Measurements from ENCODE around the gene MT1A. TPM values are rescaled to one million over a fixed set of nuclear protein-coding genes. Genes with fewer than 3 reads are reported as not detected.

The MT1A gene
- total and polyA plus RNA-seq, 2 of the 8 experiments (the other 6 are each of a cell fraction or from before 2014, with no cell fraction given), result not detected

- Histone ChIP-seq H3K4ac (replicated peaks; ENCODE audit: insufficient read length, low read depth, low read length) (no peak overlapping the region), H3K36me3 (ENCODE audit: control insufficient read depth in 2 of 4, insufficient read depth in 4 of 4, low read length in 3 of 4) (no peaks in the 10 kb centered on the region), H3K9ac (replicated peaks in 1 of 4; ENCODE audit: extremely low read depth in 1 of 4, low read depth in 3 of 4, low read length in 3 of 4) (no peak overlapping the region), H3K4me1 (replicated peaks in 1 of 4; ENCODE audit: control insufficient read depth in 3 of 4, insufficient read depth in 4 of 4, low read length in 3 of 4) (peaks cover 2 to 17% (median 10%) of the 10 kb centered on the region in 4 experiments), H3K4me2 (ENCODE audit: insufficient read depth in 1 of 2, low read depth in 2 of 2, low read length in 2 of 2) (no peak overlapping the region), H2BK5ac (ENCODE audit: low read depth, low read length) (no peak overlapping the region), H4K5ac (ENCODE audit: insufficient read length, low read depth, low read length) (no peak overlapping the region), H3K79me1 (ENCODE audit: low read depth, low read length) (no peaks in the 10 kb centered on the region), H4K8ac (ENCODE audit: extremely low read depth, insufficient read depth, low read length) (no peak overlapping the region), H3K27ac (ENCODE audit: low read depth, low read length) (no peak overlapping the region), H3K4me3 (ENCODE audit: extremely low read depth in 1 of 4, insufficient read depth in 2 of 4, low read depth in 3 of 4, low read length in 4 of 4) (no peak overlapping the region), H3K79me2 (ENCODE audit: control insufficient read depth in 1 of 2, insufficient read depth in 2 of 2, low read length in 2 of 2) (no peaks in the 10 kb centered on the region), H3K14ac (ENCODE audit: insufficient read length) (no peak overlapping the region), H2BK12ac (ENCODE audit: low read depth, low read length) (no peak overlapping the region), H3K18ac (ENCODE audit: extremely low read depth, low read length) (no peak overlapping the region), H2BK120ac (replicated peaks; ENCODE audit: low read depth, low read length) (no peak overlapping the region), H2BK15ac (ENCODE audit: low read length) (no peak overlapping the region), H3K27me3 (replicated peaks in 1 of 4; ENCODE audit: control insufficient read depth in 3 of 4, extremely low read depth in 1 of 4, insufficient read depth in 3 of 4, low read length in 3 of 4) (peaks cover 44 to 81% (median 71%) of the 10 kb centered on the region in 4 experiments), H3K9me3 (ENCODE audit: insufficient read depth in 2 of 2, low read depth in 1 of 2, low read length in 1 of 2) (no peaks in the 10 kb centered on the region), H2BK20ac (ENCODE audit: low read length) (no peak overlapping the region), H4K91ac (replicated peaks; ENCODE audit: insufficient read length, low read length) (no peak overlapping the region), H4K20me1 (replicated peaks in 1 of 2; ENCODE audit: control insufficient read depth in 1 of 2, insufficient read depth in 2 of 2, low read length in 2 of 2) (peaks cover 2 to 6% of the 10 kb centered on the region in 2 experiments), H2AFZ (ENCODE audit: low read length) (no peak overlapping the region), H3K23me2 (ENCODE audit: low read depth, low read length) (peaks cover 5% of the 10 kb centered on the region; the same call in 1 of the 2 replicates), H2AK5ac (ENCODE audit: low read depth, low read length) (no peak overlapping the region), H3K23ac (ENCODE audit: insufficient read length) (no peak overlapping the region), H3K56ac (replicated peaks; ENCODE audit: insufficient read length, low read depth, low read length) (no peak overlapping the region)
- TF ChIP-seq CEBPB (IDR thresholded peaks at IDR 0.05; ENCODE audit: low read depth, low read length) (no peak), JUND (IDR thresholded peaks at IDR 0.05; ENCODE audit: low read length) (no peak), CBX5 (IDR thresholded peaks at IDR 0.05; ENCODE audit: low read depth, low read length) (no peak), E2F6 (IDR thresholded peaks at IDR 0.05) (no peak)
- POLR2A ChIA-PET (ENCODE audit: partially characterized antibody), result interaction anchor here (2.2 to 3.9 kb wide), 2 partner anchors 11 to 53 kb away, joined by 5 to 31 read pairs; partner anchors contain the start of genes MT1E and MT1G
- WGBS, 2 experiments (ENCODE audit: extremely low coverage in 1 of 2, insufficient coverage in 1 of 2, insufficient read length in 1 of 2, insufficient replicate concordance in 2 of 2, low coverage in 1 of 2, low lambda C conversion rate in 2 of 2, missing lambda C conversion rate in 1 of 2), result 86% methylated on average over 3 of the region's 3 CpGs; no CpG with 5 or more reads in 1 of the 2 experiments
- FAIRE-seq (no peak), DNase-seq (ENCODE audit: low read depth in 1 of 2, low spot score in 2 of 2) (no peak)
- CTCF ChIA-PET (ENCODE audit: partially characterized antibody), result interaction anchor here (0.7 to 1.5 kb wide), 5 partner anchors 10 to 85 kb away, joined by 3 read pairs; partner anchors contain the start of gene MT1M
Observed at GRCh38 chr16:56615353-56615752, 23.1 kb upstream of the MT1A start.

All from H1 (cell line).